Measurements from ENCODE around the gene TMEM11.

Gene TMEM11

DNA sequence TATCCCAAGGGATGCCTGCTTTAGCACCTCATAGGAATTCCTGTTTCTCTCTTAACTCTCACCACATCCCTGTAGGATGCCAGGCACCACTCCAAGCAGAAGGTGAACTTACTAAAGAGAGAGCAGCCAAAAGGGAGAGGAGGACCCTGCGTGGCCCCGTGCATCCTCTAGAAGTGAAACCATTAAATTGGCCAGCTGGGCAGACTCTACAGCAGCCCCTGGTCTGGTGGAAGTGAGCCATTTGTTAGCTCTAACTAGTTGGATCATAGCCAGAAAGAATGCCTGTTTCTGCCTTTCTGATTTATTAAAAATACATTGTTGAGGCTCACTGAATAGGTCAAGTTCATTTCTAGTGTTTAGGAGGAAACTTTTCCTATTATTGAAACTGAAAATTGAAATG is 22.3 kb downstream of the TMEM11 start:
- TF ChIP-seq GATA2 (IDR thresholded peaks at IDR 0.05; ENCODE audit: low read depth, low read length): no peak
- no peak for TF ChIP-seq GATA3 (IDR thresholded peaks at IDR 0.05; ENCODE audit: low read depth, low read length)

DNA sequence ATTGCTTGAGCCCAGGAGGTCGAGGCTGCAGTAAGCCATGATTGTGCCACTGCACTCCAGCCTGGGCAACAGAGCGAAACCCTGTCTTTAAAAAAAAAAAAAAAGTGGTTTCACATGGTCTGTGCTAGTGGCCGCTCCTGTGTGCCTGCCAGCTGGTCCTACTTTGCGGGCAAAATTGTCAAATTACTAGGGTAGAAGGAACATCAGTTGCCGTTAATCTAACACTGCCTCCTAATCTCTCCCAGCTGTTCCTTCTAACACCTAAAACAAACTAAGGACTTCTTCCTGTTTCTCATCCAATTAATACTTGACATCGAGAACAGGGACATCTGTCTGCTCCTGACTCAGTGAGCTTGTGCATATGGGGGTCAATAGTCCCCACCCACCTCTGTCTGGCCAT is 23.9 kb downstream of the TMEM11 start:
- TF ChIP-seq GATA2 (IDR thresholded peaks at IDR 0.05; ENCODE audit: low read depth, low read length): no peak
- no peak for TF ChIP-seq GATA3 (IDR thresholded peaks at IDR 0.05; ENCODE audit: low read depth, low read length)

DNA sequence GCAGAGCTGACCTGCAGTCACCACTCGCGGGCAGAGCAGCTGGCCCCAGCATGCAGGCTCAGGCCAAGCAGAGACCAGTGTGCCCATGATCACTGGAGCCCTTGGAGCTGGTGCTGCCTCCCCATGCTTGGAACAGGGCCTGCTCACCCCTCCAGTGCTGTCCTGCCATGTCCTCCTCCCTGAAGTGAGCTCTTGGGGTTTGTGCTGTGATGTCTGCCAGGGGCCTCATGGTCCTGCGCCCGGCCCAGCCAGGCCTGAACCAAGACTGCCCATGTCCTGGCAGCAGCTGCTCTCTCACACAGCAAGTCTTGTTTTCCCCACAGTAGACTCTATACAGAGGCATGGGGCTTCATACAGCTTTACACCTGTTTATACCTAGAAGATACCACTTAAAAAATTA is 24.6 kb downstream of the TMEM11 start:
- TF ChIP-seq GATA3 (IDR thresholded peaks at IDR 0.05; ENCODE audit: low read depth, low read length) (no peak), GATA2 (IDR thresholded peaks at IDR 0.05; ENCODE audit: low read depth, low read length) (no peak)

GRCh38 chr17:21186399-21187187 is 27.4 kb downstream of the TMEM11 start:
- no peak for TF ChIP-seq GATA2 (IDR thresholded peaks at IDR 0.05; ENCODE audit: low read depth, low read length)
- no peak for TF ChIP-seq GATA3 (IDR thresholded peaks at IDR 0.05; ENCODE audit: low read depth, low read length)

- no peak for TF ChIP-seq GATA2 (IDR thresholded peaks at IDR 0.05; ENCODE audit: low read depth, low read length)
- no peak for TF ChIP-seq GATA3 (IDR thresholded peaks at IDR 0.05; ENCODE audit: low read depth, low read length)
Observed at GRCh38 chr17:21185061-21185460, 28.9 kb downstream of the TMEM11 start.

GRCh38 chr17:21184570-21184969 is 29.4 kb downstream of the TMEM11 start:
- TF ChIP-seq GATA3 (IDR thresholded peaks at IDR 0.05; ENCODE audit: low read depth, low read length) (no peak), GATA2 (IDR thresholded peaks at IDR 0.05; ENCODE audit: low read depth, low read length) (no peak)

DNA sequence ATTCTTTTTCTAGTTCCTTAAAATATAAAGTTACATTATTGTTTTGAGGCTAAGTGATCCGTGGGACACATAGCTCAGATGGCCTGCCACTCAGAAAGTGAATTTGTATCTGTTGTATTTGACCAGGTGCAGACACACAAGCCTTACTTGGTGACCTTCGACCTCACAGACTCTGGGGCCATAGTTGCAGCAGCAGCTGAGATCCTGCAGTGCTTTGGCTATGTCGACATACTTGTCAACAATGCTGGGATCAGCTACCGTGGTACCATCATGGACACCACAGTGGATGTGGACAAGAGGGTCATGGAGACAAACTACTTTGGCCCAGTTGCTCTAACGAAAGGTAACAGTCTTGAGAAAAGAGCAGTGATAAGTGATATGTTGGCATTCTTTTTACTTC is 30.5 kb downstream of the TMEM11 start:
- no peak for TF ChIP-seq GATA2 (IDR thresholded peaks at IDR 0.05; ENCODE audit: low read depth, low read length)
- TF ChIP-seq GATA3 (IDR thresholded peaks at IDR 0.05; ENCODE audit: low read depth, low read length): no peak

GRCh38 chr17:21177854-21178600 is 35.9 kb downstream of the TMEM11 start:
- TF ChIP-seq GATA3 (IDR thresholded peaks at IDR 0.05; ENCODE audit: low read depth, low read length): no peak
- TF ChIP-seq GATA2 (IDR thresholded peaks at IDR 0.05; ENCODE audit: low read depth, low read length): no peak

GRCh38 chr17:21177401-21177800 is 36.6 kb downstream of the TMEM11 start:
- TF ChIP-seq GATA3 (IDR thresholded peaks at IDR 0.05; ENCODE audit: low read depth, low read length) (no peak), GATA2 (IDR thresholded peaks at IDR 0.05; ENCODE audit: low read depth, low read length) (no peak)

DNA sequence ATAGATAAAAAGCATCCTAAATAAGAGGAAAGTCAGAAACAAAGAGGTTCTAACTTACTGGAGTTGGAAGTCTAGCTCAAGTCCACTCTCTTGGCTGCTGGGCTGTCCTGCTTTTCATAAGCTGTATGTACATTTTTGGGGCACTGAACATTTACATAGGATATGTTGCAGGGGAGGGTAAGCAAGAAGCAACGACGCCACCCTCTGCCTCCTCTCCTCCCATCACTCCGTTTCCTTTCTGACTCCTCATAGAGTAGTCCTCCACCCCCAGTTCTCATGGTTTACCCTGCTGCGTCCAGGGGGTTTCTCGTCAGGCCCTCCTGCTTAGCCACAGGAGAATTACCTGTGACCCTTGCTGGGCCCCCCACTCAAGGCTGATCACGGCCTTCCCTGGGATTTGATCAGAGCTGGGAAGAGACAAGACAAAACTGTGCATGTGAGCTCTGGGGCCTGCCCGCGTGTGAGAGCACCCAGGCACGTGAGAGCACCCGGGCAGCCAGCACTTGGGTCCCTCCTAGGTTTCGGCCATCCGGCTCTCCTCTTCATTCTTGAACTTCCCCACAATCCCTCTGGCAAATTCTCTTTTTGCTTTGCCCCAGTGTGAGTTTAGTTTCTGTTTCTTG is 37.1 kb downstream of the TMEM11 start:
- TF ChIP-seq GATA3 (IDR thresholded peaks at IDR 0.05; ENCODE audit: low read depth, low read length): no peak
- no peak for TF ChIP-seq GATA2 (IDR thresholded peaks at IDR 0.05; ENCODE audit: low read depth, low read length)

DNA sequence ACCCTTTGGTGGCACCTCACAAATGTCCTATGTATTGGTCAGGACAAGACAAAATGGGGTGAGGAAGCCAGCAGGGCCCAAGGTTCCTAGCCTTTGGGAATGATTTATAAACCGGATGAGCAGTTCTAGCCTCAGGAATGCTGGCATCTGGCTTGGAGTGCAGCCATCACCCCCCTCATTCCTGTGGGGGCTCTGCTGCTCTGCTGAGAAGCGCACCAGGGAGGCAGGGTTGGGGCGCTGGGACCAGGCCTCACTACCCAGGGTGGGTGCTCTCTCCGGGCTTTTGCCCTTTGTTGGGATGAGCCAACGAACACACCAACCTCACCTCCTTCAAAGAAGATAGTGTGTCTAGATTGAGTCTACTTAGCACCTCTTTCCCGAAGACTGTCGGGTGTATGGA is 39.2 kb downstream of the TMEM11 start:
- TF ChIP-seq GATA3 (IDR thresholded peaks at IDR 0.05; ENCODE audit: low read depth, low read length): no peak
- TF ChIP-seq GATA2 (IDR thresholded peaks at IDR 0.05; ENCODE audit: low read depth, low read length): no peak

DNA sequence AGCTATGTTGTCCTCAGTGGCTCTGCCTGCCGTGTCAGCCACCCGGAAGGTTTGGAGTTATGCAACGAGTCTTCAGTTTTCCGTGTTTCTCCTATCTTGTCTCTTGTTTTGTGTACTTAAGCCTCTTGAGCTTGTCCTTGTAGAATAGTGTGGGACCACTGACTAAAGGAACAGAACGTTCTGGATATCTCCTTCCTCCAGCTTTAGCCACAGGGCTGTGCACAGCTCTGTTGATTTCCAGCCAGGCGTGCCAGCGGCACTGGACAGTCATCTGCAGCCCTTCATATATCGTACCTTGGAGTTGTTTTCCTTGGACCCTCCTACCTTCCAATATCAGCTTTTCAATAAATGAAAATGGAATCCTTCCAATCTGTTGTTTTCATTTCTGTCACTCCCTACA is 39.8 kb downstream of the TMEM11 start:
- TF ChIP-seq GATA2 (IDR thresholded peaks at IDR 0.05; ENCODE audit: low read depth, low read length): no peak
- TF ChIP-seq GATA3 (IDR thresholded peaks at IDR 0.05; ENCODE audit: low read depth, low read length): no peak

- no peak for TF ChIP-seq GATA2 (IDR thresholded peaks at IDR 0.05; ENCODE audit: low read depth, low read length)
- TF ChIP-seq GATA3 (IDR thresholded peaks at IDR 0.05; ENCODE audit: low read depth, low read length): no peak
Observed at GRCh38 chr17:21173543-21173942, 40.4 kb downstream of the TMEM11 start.

DNA sequence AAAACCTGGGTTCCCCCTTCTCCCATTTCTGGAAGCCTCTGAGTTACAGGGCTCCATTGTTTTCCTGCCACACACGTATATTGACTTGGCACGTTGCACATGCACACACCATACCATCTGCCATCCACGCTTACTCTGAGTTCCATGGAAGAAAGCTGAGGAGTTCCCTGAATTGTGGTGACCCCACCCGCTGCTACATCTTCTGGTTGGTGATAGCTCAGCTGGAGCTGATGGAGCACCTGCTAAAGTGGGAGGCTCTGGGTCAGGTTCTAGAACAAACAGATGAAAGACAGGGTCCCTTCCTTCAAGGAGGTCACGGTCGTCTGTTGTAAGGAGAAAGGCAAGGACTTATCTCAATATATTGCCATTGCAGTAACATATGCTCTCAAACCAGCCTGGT is 41.1 kb downstream of the TMEM11 start:
- no peak for TF ChIP-seq GATA3 (IDR thresholded peaks at IDR 0.05; ENCODE audit: low read depth, low read length)
- TF ChIP-seq GATA2 (IDR thresholded peaks at IDR 0.05; ENCODE audit: low read depth, low read length): no peak

All from SH-SY5Y (cell line).